G401.6 (cell line): ENCODE data around the gene EFNA2.
"Not testable (repeated sequence)": the region's sequence is repeated elsewhere in the genome, so short reads cannot be mapped to it uniquely, and the experiment has no call there.

Source experiments
- FAIRE-seq: peaks from 2 replicates; lab custom pipeline; 2012; peaks lifted over from hg19 to GRCh38; lab: Jason Lieb, UNC

Gene EFNA2

DNA sequence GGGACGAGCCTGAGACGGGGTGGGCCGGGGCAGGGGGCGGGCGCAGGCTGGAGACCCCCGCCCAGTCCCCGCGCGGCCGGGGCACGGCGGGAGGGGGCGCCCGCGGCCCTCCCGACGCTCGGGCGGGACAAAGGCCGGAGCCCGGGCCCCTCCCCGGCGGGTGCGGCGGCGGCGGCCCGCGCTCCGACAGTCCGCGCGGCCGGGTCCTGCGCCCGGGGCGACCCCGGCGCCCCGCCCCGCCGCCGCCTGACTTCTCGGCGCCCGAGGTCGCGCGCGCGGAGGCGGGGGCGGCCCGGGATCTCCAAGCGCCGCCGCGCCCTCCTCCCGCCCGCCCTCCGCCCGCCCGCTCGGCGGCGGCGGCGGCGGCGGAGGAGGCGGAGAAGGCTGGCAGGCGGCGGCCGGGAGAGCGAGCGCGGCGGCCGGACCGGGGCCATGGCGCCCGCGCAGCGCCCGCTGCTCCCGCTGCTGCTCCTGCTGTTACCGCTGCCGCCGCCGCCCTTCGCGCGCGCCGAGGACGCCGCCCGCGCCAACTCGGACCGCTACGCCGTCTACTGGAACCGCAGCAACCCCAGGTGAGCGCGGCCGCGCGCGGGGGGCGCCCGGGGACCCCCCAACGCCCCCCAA, at the start of gene EFNA2:
EFNA2 (plus strand) TSS at position 137 of the 624 bp plus-strand sequence; CDS start at position 433, 296 bp downstream.
- no peak for FAIRE-seq

DNA sequence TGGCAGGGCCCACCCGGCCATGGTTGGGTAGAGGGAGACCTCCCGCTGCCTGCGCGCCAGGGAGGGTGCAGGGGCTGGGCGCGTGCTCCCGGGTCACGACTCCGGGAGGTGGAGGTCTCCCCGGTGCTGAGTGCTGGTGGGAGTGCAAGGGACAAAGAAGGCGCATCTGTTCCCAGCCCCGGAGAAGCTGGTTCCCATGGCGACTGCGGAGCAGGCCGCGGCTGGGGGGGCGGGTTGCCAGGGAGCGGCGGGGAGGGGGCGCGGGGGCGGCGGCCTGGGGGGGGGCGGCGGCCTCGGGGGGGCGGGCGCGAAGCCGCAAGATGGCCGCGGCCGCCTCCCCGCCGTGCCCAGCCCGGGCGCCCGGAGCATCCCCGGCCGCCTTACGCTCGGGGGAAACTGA, 49.1 kb upstream of the EFNA2 start:
- FAIRE-seq: no peak

DNA sequence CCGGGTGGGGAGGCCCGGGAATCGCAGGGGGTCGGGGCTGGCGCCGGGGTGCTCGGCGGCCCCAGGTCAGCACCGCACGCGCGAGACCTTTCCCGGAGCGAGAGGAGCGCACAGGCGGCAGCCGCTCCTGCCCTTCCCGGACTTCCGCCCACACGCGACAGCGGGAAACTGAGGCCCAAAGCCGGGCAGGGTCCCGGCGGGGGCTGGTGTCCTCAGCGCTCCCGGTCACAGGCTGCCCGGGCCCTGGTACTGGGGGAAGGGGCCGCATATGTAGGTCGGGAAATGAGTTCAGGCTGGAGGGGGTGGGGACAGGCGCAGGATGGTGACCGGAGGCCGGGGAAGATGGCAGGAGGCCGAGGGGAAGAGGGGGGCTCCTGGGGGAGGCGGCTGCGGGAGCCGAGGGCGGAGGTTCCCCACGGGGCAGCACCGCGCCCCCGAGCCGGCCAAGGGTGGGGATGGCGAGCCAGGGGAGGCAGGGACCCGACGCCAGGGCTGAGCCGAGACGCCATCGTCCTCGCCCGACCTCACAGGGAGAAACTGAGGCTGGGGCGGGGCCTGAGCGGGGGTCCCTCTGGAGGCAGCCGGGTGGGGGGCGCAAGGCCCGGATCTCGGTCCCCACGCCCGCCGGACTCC, 48.5 kb upstream of the EFNA2 start:
- FAIRE-seq: no peak

DNA sequence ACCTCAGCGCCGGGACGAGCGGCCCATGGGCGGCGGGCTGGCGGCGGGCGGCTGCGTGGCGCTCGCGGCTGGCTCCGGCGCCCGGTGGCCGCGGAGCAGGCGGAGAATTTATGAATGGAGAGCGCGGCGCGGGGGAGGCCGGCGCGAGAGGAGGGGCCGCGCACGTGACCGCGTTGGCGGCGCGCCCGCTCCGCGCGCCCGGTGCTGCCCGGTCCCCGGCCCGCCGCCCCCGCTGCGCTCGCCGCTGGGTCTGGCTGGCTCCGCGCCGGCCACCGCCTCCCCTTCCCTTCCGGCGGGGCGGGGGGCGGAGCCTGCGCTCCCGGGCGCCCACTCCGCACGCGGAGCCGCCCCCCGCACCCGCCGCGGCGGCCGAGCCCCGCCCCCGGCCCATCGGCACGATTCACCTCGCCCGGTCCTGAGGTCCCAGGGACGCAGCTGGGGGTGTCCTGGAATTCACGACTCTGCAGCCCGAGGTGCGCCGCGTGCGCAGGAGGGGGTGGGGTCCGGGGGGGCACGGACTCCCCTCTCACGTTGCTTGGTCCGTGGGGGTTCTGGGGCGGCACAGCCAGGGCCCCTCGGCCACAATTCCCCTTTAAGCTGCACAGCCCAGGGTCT, 47.8 kb upstream of the EFNA2 start, which contains the start of gene CBARP:
CBARP (minus strand) TSS at position 252 of the 615 bp plus-strand sequence. CDS start 1,905 bp downstream, outside the sequence.
- no peak for FAIRE-seq

DNA sequence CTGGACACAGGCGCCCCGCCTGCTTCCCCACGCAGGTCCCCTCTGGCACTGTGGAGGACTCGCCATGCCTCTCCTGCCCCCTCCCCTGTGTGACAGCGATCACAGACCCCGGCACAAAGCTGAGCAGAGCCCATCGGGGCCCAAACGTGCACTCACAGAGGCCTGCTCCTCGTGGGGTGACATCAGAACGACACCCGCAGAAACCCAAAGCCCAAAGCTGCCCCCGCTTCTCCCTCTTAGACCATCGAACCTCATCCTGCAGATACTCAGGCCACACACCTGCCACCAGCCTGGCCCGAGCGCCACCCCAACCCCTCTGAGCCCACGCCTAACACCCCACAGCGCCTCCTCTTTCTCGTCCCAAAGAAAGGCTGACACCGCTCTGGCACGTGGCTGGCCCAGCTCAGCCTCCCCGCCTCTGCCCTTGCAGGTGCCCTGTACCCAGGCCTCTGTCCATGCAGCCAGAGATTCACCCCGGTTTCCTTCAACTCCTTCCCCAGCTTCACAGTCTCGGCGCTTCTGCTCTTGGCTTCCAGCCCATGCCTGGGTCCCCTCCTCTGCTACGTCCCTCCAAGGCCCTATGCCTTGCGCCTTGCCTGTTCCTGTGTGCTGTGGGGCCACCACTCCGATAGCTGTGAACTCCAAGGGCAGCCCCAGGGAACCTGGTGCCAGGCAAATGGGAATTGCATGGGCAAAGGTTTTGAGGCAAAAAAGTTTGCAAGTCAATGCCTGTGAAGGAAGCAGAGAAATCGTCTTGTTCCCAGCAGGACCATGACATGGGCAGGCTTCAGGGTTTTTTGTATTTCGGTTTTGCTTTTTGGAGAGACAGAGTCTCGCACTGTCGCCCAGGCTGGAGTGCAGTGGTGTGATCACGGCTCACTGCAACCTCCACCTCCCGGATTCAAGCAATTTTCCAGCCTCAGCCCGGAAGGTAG, 47.0 kb upstream of the EFNA2 start:
- FAIRE-seq: no peak

DNA sequence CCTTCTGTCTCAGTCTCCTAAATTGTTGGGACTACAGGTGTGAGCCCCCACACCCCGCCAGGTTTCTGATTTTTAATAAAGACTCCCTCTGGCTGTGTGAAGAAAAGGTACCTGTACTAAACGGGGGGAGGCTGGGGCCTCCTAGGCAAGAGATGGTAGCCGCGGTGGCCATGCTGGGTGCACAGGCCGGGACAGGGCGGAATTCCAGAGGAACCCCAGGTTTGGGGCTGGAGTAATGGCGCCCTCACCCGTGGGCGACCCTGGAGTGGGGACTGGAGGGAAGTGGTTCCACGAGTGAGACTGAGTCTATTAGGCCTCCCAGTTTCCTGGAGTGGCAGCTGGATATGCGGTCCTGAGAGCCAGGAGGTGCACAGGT, 46.3 kb upstream of the EFNA2 start:
- FAIRE-seq: no peak

DNA sequence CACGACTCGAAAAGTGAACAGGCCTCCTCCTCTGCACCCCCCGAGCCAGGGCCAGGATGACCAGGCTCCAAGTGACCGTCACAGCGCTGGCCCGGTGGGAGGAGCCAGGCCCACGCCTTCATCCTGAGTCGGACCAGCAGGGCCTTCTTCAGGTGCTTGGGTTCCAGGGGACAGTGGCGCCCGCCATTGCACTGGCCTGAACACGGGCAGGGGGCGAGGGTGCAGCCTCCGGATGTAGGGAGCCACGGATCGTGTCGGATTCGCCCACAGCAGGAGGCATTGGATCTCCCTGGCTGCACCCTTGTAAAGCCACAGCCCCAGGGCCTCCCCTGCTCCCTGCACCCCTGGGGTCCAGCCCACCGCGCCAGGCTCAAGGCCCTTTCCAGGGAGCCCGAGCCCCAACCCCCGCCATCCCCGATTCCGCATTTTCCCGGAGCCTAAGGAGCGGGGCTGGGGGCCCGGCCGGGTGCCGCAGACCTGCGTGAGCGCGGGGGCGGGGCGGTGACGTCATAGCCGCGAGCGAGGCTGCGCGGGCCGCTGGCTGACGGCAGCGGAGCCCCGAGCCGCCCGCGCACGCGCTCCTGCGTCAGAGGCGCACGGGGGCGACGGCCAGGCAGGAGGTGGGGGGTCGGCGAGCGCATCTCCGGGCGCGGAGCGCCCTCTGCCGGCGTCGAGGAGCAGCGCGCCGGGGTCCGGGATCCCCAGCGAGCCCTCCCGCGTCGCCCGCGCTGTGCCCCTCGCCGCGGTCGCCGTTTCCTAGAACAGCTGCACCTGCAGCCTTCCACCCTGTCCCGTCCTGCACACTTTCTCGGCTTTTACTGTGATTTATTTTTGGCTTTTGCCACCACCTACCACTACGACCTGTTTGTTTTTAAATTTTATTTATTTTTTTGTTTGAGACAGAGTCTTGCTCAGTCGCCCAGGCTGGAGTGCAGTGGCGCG, 45.6 kb upstream of the EFNA2 start:
- no peak for FAIRE-seq

DNA sequence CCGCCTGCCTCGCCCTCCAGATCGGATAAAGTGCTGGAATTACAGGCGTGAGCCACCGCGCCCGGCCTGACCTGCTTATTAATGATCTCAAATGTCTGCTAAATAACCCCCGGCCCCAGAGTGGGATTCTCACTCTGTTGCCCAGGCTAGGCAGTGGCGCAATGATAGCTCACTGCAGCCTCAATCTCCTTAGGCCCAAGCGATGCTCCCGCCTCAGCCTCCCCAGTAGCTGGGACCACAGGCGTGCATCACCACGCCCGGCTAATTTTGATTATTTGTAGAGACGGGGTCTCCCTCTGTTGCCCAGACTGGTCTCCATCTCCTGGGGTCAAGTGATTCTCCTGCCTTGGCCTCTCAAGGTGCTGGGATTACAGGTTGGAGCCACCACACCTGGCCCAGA, 44.7 kb upstream of the EFNA2 start:
- no peak for FAIRE-seq

DNA sequence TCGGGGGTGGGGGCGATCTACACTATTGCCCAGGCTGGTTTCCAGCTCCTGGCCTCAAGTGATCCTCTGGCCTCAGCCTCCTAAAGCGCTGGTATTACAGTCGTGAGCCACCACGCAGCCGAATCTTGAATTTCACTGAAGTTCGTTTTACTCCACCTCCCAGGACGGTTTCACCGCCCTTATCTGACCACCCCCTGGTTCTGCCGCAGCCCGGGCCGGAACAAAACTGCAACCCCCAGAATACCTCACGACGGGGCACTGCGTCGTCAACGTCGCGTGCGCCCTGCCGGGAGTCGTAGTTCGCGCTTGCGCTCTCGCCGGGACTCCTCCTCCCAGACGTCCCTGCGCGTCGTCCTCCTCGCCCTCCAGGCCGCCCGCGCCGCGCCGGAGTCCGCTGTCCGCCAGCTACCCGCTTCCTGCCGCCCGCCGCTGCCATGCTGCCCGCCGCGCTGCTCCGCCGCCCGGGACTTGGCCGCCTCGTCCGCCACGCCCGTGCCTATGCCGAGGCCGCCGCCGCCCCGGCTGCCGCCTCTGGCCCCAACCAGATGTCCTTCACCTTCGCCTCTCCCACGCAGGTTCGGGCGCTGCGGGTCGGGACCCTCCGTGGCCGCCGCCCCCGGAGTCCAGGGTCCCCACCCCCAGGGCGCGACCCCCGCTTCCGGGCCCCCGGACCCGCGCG, 44.1 kb upstream of the EFNA2 start, which contains the start of gene ATP5F1D:
ATP5F1D (plus strand) TSS at position 335 of the 679 bp plus-strand sequence; CDS start at position 435, 100 bp downstream.
- FAIRE-seq: peak; percentile 86

DNA sequence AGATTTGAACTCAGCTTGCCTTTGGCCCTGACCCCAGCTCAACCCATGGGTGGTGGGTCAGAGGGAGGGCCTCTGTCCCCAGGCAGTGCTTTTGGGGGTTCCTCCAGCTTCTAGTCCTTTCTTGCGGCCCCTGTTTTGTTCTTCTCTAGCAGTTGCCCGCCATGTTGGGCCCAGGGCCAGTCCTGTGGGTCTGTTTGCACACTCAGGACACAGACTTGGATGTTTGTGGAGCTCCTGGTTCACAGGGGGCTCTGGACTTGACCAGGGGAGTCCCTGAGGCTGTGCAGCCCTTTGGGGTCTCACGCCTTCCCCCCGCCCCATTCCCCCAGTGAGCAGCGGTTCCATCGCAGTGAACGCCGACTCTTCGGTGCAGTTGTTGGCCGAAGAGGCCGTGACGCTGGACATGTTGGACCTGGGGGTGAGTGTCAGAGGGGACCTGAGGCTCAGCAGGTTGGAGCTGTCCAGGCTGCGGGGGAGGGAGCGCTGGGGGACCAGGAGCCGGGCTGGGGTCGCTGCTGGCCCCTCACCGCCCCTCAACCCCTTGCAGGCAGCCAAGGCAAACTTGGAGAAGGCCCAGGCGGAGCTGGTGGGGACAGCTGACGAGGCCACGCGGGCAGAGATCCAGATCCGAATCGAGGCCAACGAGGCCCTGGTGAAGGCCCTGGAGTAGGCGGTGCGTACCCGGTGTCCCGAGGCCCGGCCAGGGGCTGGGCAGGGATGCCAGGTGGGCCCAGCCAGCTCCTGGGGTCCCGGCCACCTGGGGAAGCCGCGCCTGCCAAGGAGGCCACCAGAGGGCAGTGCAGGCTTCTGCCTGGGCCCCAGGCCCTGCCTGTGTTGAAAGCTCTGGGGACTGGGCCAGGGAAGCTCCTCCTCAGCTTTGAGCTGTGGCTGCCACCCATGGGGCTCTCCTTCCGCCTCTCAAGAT, 41.6 kb upstream of the EFNA2 start:
- no peak for FAIRE-seq

DNA sequence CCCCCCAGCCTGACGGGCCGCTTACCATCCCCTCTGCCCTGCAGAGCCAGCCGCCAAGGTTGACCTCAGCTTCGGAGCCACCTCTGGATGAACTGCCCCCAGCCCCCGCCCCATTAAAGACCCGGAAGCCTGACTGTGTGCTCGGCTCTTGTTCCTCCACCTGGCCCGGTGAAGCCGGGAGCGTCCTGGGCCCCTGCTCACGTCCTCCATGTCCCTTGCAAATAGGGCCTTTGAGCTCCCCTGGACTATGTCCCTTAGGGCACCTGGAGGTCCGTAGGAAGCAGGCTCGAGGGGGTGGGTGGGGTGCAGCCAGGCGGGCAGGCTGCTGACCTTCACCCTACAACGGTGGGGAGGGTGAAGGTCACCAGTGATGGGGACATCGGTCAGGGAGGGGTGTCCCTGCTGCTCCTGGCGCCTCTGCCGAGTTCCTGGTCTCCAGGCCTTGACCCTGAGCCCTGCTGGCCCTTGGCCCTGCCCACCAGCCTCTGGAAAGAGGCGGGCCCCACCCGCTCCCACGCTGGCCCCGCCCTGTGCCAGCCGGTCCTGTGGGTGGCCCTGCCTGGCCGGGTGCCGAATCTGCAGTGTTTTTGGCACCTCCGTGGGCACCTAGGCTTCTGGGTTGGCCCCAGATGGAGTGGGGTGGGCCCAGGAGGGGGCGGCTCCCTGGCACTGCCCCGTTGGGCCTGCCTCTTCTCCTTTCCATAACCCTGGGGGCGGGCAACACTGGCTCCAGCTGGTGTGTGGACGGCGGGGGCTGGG, 40.8 kb upstream of the EFNA2 start:
- no peak for FAIRE-seq

DNA sequence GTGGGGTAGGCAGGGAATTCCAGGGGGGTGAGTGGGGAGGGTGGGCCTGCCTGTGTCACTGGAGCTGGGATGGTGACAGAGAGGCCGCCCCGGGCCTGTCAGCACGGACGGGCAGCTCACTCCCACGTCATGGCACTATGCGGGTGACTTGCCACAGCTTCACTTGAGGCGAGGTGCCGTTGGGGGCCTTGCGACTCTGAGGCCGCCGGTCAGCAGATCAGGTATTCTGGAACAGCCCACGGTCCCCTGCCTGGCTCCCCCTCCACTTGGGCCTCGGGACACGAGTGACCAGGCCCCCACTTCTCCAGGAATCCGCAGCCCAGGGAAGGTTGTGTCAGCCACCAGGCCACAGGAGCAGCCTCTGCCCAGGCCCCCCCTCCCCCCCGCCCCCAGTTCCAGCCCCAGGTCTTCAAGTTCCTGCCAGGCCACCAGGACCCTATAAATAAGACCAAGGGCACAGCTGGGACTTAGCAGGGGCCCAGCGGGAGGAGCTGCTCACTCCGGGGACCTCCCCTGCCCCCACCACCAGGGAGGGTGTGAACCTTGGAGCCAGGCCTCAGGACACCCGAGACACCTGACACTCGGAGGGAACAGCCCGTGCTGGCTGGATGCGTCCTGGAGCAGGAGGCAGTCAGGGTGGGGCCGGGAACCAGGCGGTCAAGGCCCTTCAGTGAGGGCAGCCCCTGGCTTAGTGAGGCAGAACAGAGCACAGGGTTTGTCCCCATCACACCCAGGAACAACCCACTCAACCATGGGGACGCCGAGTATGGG, 40.0 kb upstream of the EFNA2 start:
- no peak for FAIRE-seq

DNA sequence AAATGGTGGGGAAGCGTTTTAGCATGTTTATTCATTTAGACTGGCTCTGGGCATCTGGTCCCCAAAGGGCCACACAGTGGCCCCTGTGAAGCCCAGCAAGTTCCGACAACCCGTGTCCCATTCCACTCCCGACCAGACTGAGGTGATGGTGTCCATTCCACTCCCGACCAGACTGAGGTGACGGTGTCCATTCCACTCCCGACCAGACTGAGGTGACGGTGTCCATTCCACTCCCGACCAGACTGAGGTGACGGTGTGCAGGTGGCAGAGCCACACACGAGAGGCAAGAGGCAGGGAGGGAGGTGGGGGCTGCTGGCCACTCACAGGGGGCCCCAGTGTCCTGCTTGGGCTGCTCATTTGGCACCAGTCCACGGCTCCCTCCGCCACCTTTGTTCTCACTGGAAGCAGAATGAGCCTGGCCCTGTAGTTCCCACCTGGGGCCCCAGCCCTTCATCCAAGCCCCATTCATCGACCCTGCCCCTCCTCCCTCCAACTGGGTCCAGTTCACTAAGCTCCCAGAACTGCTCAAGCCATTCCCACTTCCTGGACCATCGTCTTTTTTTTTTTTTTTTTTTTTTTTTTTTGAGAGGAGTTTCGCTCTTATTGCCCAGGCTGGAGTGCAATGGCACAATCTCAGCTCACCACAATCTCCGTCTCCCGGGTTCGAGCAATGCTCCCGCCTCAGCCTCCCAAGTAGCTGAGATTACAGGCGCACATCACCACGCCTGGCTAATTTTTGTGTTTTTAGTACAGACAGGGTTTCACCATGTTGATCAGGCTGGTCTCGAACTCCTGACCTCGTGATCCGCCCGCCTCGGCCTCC, 39.2 kb upstream of the EFNA2 start:
- FAIRE-seq: not testable (repeated sequence)

DNA sequence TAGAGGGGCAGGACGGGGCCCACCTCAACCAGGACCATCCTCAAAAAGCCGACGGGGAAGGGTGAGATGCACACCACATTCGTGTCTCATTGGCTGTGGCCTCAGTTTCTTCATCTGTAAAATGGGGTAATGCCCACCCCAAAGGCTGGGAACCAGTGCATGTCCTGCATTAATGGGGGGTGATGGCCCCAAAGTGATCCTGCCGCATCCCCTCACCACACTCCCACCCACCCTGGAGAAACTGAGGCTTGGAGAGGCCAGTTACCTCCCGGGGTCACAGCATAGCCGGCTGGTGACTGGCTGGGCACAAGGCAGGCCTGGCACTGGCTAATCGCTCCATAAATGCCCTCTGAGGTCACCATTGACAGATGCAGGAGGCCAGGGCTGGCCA, 37.9 kb upstream of the EFNA2 start:
- no peak for FAIRE-seq

DNA sequence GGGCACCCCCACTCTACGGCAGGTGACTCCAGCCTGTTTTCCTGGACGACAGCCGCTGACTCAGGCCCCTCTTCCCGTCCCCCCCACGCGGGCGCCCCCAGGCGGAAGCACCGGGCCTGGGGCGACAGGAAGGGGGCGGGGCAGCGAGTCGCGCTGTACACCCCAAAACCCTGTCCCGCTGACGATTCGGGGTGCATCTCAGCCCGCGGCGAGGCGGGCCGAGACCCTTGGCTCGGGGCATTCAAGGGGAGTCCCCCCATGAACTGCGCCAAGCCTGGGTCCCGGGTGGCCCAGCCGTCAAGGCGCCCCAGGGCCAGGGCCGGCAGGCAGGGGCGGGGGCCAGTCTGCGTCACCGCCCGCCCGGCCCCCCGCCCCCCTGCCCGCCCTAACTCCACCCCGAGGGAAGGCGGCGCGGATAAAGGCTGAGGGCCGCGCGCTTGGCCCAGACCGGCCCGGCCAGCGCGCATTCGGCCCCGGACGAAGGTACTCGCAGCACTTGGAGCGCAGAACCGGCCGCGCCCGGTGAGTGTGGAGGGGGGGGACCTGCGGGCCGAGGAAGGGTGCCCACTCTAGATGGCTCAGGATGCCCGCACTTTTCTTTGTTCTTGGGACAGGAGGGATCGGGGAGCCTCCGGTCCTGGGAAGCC, 37.4 kb upstream of the EFNA2 start, which contains the start of gene MIDN:
MIDN (plus strand) TSS at position 445 of the 647 bp plus-strand sequence. CDS start 1,714 bp downstream, outside the sequence.
- no peak for FAIRE-seq

DNA sequence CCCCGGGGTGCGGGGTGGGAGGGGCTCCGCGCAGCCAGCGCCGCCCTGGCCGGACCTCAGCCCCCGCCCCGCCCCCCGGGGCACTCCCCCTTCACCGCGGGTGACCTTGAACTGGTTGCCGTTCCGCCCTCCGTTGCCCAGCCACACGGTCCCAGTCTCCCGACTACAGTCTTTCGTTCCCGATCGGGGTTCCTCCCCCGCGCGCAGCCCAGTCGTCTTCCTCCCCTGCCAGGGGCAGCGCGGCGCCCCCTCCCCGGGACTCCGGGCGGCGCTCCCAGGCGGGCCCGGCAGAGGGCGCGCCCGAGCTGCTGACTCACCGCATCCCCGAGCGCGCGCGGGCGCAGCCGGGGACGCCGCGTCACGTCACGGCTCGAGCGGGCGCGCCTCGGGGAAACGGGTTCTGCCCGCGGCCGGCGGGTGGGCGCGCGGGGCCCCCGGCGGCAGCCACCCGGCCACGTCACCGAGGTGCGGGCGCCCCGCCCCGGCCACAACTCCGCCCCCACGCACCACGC, 36.8 kb upstream of the EFNA2 start:
- FAIRE-seq: no peak
